Peyer's patch (tissue), 4 donors: Measurements from ENCODE around the gene GRAMD2A. TPM values are rescaled to one million over a fixed set of nuclear protein-coding genes. Genes with fewer than 3 reads are reported as not detected.

Experiments
- DNase-seq, 3 donors: peaks; one replicate each; pipeline ENCODE4 v3.0.0-alpha.2; 2017 to 2019
- H3K27ac ChIP-seq, 4 donors: fragments of 200-600 bp; sonication (generic); one replicate each; pipeline ENCODE4 v1.5.1; 2016 to 2019
- H3K27me3 ChIP-seq, 2 donors: fragments of 200-600 bp; sonication (generic); one replicate each; pipeline ENCODE4 v1.5.1; 2019
- H3K36me3 ChIP-seq, 3 donors: fragments of 200-600 bp; sonication (generic); one replicate each; pipeline ENCODE4 v1.5.1; 2016 to 2019
- H3K4me1 ChIP-seq, 4 donors: fragments of 200-600 bp; sonication (generic); one replicate each; pipeline ENCODE4 v1.5.1; 2016 to 2019
- H3K4me3 ChIP-seq, 4 donors: fragments of 200-600 bp; sonication (generic); 1 replicate in 3 of 4; 2 replicates in 1 of 4; pipeline ENCODE4 v1.5.1; 2016 to 2019; ENCODE audit warnings: mild to moderate bottlenecking in 1 of 4
- H3K9me3 ChIP-seq, 4 donors: fragments of 200-600 bp; sonication (generic); one replicate each; pipeline ENCODE4 v1.5.1; 2016 to 2019; ENCODE audit warnings: mild to moderate bottlenecking in 1 of 4
- CTCF ChIP-seq, 6 experiments: fragments of 450-650 bp in 4 of 6; fragments of 200-600 bp in 2 of 6; sonication (generic) in 1 of 6; IDR thresholded peaks; one replicate each; pipeline ENCODE4 v1.5.1; 2017 to 2019; ENCODE audit warnings: antibody characterized with exemption in 6 of 6, mild to moderate bottlenecking in 3 of 6, moderate library complexity in 1 of 6
- POLR2A ChIP-seq, 2 donors: fragments of 450-650 bp; IDR thresholded peaks; one replicate each; pipeline ENCODE4 v1.5.1; 2017; ENCODE audit warnings: antibody characterized with exemption in 2 of 2, mild to moderate bottlenecking in 2 of 2, moderate library complexity in 2 of 2
- total RNA-seq, 4 donors: library from RNA; depleted of rRNA; stranded (reverse); fragments of >200 nt; gene quantifications; one replicate each; pipeline ENCODE4 v1.1.0, GENCODE V29; 2016

The GRAMD2A gene
- total RNA-seq, 4 donors from 2014 or later = 3.3 to 27.8 (median 20.4) TPM

- Histone ChIP-seq H3K27me3 (no peaks in the 10 kb centered on the region), H3K4me1 (no peaks in the 10 kb centered on the region), H3K9me3 (no peaks in the 10 kb centered on the region), H3K4me3 (no peak overlapping the region), H3K27ac (no peak overlapping the region), H3K36me3 (no peaks in the 10 kb centered on the region)
- DNase-seq = no peak
- TF ChIP-seq CTCF (IDR thresholded peaks at IDR 0.05) = no peak
- TF ChIP-seq POLR2A (IDR thresholded peaks at IDR 0.05) = no peak
These were observed 61.2 kb downstream of the GRAMD2A start for GRCh38 chr15:72136170-72137051.

GRCh38 chr15:72135719-72136118, 61.9 kb downstream of the GRAMD2A start:
- TF ChIP-seq CTCF (IDR thresholded peaks at IDR 0.05) = no peak
- TF ChIP-seq POLR2A (IDR thresholded peaks at IDR 0.05) = no peak
- DNase-seq = no peak
- H3K4me3 ChIP-seq = no peak overlapping the region
- no peaks in the 10 kb centered on the region for H3K4me1 ChIP-seq
- no peaks in the 10 kb centered on the region for H3K36me3 ChIP-seq
- H3K27me3 ChIP-seq = no peaks in the 10 kb centered on the region
- H3K9me3 ChIP-seq = no peaks in the 10 kb centered on the region
- H3K27ac ChIP-seq = no peak overlapping the region

GRCh38 chr15:72133211-72133610, 64.4 kb downstream of the GRAMD2A start:
- Histone ChIP-seq H3K27me3 (no peaks in the 10 kb centered on the region), H3K4me3 (no peak overlapping the region), H3K4me1 (no peaks in the 10 kb centered on the region), H3K9me3 (no peaks in the 10 kb centered on the region), H3K27ac (no peak overlapping the region), H3K36me3 (no peaks in the 10 kb centered on the region)
- DNase-seq = no peak
- TF ChIP-seq CTCF (IDR thresholded peaks at IDR 0.05) (no peak), POLR2A (IDR thresholded peaks at IDR 0.05) (no peak)

DNA sequence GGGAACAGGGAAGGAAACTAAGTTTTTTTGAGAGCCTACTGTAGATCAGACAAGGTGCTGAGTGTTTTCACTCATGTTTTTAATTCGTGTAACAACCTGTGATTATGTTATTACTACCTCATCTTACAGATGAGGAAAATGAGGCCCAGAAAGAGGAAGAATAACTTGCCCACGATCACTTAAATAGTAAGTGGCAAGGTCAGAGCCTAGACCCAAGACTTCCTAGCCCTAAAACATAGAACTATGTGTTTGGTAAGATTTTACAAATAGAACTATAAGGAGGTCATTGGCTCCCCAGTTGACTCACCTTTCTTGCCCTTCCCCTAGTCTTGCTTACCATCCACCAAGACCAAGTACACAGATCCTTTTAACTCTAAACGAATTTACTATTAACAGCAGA, 65.7 kb downstream of the GRAMD2A start:
- H3K36me3 ChIP-seq = no peaks in the 10 kb centered on the region
- no peak overlapping the region for H3K4me3 ChIP-seq
- TF ChIP-seq POLR2A (IDR thresholded peaks at IDR 0.05) (no peak), CTCF (IDR thresholded peaks at IDR 0.05) (no peak)
- no peaks in the 10 kb centered on the region for H3K4me1 ChIP-seq
- no peak overlapping the region for H3K27ac ChIP-seq
- no peak for DNase-seq
- no peaks in the 10 kb centered on the region for H3K9me3 ChIP-seq
- no peaks in the 10 kb centered on the region for H3K27me3 ChIP-seq

- TF ChIP-seq POLR2A (IDR thresholded peaks at IDR 0.05) = no peak
- no peak for TF ChIP-seq CTCF (IDR thresholded peaks at IDR 0.05)
- DNase-seq = no peak
These were observed 67.3 kb downstream of the GRAMD2A start for GRCh38 chr15:72130272-72130671.

More at GRCh38 chr15:72130272-72130671, 67.3 kb downstream of the GRAMD2A start:
- no peak overlapping the region for H3K27ac ChIP-seq
- H3K9me3 ChIP-seq = no peaks in the 10 kb centered on the region
- H3K4me1 ChIP-seq = no peaks in the 10 kb centered on the region
- no peaks in the 10 kb centered on the region for H3K27me3 ChIP-seq
- no peak overlapping the region for H3K4me3 ChIP-seq
- H3K36me3 ChIP-seq = no peaks in the 10 kb centered on the region
